Neural cell (in vitro differentiated cells): ENCODE data around the gene CTTNBP2NL. TPM values are rescaled to one million over a fixed set of nuclear protein-coding genes. Genes with fewer than 3 reads are reported as not detected.

ENCODE experiments used
- H2AFZ ChIP-seq: fragments of 200-600, 300-800 bp; sonication (generic), shearing (Covaris generic); 2 replicates; pipeline ENCODE4 v1.6.0; 2014; ENCODE audit warnings: low read depth, mild to moderate bottlenecking, antibody characterized with exemption, low read length, moderate library complexity
- H3F3A ChIP-seq: fragments of 200-600 bp; shearing (Covaris generic); 2 replicates; pipeline ENCODE4 v1.6.1; 2016; ENCODE audit warnings: mild to moderate bottlenecking, moderate library complexity, mixed read lengths, antibody characterized with exemption, low read length; ENCODE audit not compliant: insufficient read depth, poor library complexity, severe bottlenecking
- H3K27ac ChIP-seq: fragments of 200-600, 300-800 bp; sonication (generic), shearing (Covaris generic); 2 replicates; pipeline ENCODE4 v1.5.1; 2014; ENCODE audit warnings: mild to moderate bottlenecking, low read length, moderate library complexity
- H3K27me3 ChIP-seq: fragments of 300-800, 200-600 bp; sonication (generic), shearing (Covaris generic); 2 replicates; pipeline ENCODE4 v1.6.0; 2014; ENCODE audit warnings: mild to moderate bottlenecking, low read depth, low read length, moderate library complexity; ENCODE audit not compliant: insufficient read depth
- H3K36me3 ChIP-seq: fragments of 300-800, 200-600 bp; sonication (generic), shearing (Covaris generic); 2 replicates; pipeline ENCODE4 v1.5.1; 2014; ENCODE audit warnings: mild to moderate bottlenecking, antibody characterized with exemption, low read length, moderate library complexity; ENCODE audit not compliant: insufficient read depth
- H3K4me2 ChIP-seq: fragments of 300-800, 200-600 bp; sonication (generic), shearing (Covaris generic); 2 replicates; pipeline ENCODE4 v1.6.0; 2014; ENCODE audit warnings: mild to moderate bottlenecking, low read length
- H3K4me3 ChIP-seq: fragments of 300-800, 200-600 bp; sonication (generic), shearing (Covaris generic); 2 replicates; pipeline ENCODE4 v1.5.1; 2014; ENCODE audit warnings: mild to moderate bottlenecking, low read length, moderate library complexity
- H3K79me2 ChIP-seq: fragments of 200-600 bp; shearing (Covaris generic); replicated peaks from 2 replicates; pipeline ENCODE4 v1.6.0; 2014; ENCODE audit warnings: mild to moderate bottlenecking, low read length, moderate library complexity; ENCODE audit not compliant: insufficient read depth
- H3K9ac ChIP-seq: fragments of 300-800, 200-600 bp; sonication (generic), shearing (Covaris generic); 2 replicates; pipeline ENCODE4 v1.6.1; 2016; ENCODE audit warnings: mild to moderate bottlenecking, low read length, mixed read lengths
- H3K9me2 ChIP-seq: fragments of 200-600 bp; shearing (Covaris generic); 2 replicates; pipeline ENCODE4 v1.6.1; 2016; ENCODE audit warnings: mild to moderate bottlenecking, low read length, mixed read lengths; ENCODE audit not compliant: insufficient read depth
- H3K9me3 ChIP-seq: fragments of 200-600, 300-800 bp; sonication (generic), shearing (Covaris generic); 2 replicates; pipeline ENCODE4 v1.6.1; 2016; ENCODE audit warnings: mild to moderate bottlenecking, mixed run types, low read length, moderate library complexity, mixed read lengths
- H4K20me1 ChIP-seq: fragments of 200-600 bp; shearing (Covaris generic); 2 replicates; pipeline ENCODE4 v1.6.1; 2016; ENCODE audit warnings: mild to moderate bottlenecking, mixed run types; ENCODE audit not compliant: insufficient read depth
- EP300 ChIP-seq: fragments of 450-650 bp; conservative IDR thresholded peaks from 2 replicates; pipeline ENCODE4 v1.6.1; 2014; ENCODE audit warnings: antibody characterized with exemption, mild to moderate bottlenecking, moderate library complexity; ENCODE audit not compliant: poor library complexity, severe bottlenecking
- EZH2 ChIP-seq: fragments of 200-600, 300-800 bp; shearing (Covaris generic), sonication (generic); IDR thresholded peaks from 2 replicates; pipeline ENCODE4 v1.6.1; 2014; ENCODE audit warnings: antibody characterized with exemption, low read length, borderline replicate concordance, mild to moderate bottlenecking; ENCODE audit not compliant: insufficient read depth, poor library complexity, severe bottlenecking
- MXI1 ChIP-seq: fragments of 450-650 bp; conservative IDR thresholded peaks from 2 replicates; pipeline ENCODE4 v1.6.1; 2014; ENCODE audit warnings: antibody characterized with exemption, mild to moderate bottlenecking; ENCODE audit not compliant: poor library complexity, severe bottlenecking
- POLR2AphosphoS5 ChIP-seq: IDR thresholded peaks from 2 replicates; pipeline ENCODE4 v1.6.1; 2012
- RAD21 ChIP-seq: fragments of 450-650 bp; conservative IDR thresholded peaks from 2 replicates; pipeline ENCODE4 v1.6.1; 2014; ENCODE audit warnings: antibody characterized with exemption, mild to moderate bottlenecking, moderate library complexity
- SMC3 ChIP-seq: fragments of 450-650 bp; conservative IDR thresholded peaks from 2 replicates; pipeline ENCODE4 v1.6.1; 2014; ENCODE audit warnings: antibody characterized with exemption, mild to moderate bottlenecking, moderate library complexity; ENCODE audit not compliant: poor library complexity
- TAF1 ChIP-seq: IDR thresholded peaks from 2 replicates; pipeline ENCODE4 v1.6.1; 2012; ENCODE audit warnings: low read depth
- polyA plus RNA-seq: library from polyadenylated mRNA; depleted of rRNA; stranded (reverse); fragments of >200 nt; gene quantifications from 2 replicates; pipeline ENCODE4 v1.2.3, GENCODE V29; 2014
- TF ChIP-seq, protein P1 (sequence below): fragments of 450-650 bp; IDR thresholded peaks from 2 replicates; pipeline ENCODE4 v1.5.1; 2014; ENCODE audit warnings: antibody characterized with exemption, mild to moderate bottlenecking, moderate library complexity; ENCODE audit not compliant: poor library complexity, severe bottlenecking
- TF ChIP-seq, protein P2 (sequence below): IDR thresholded peaks from 2 replicates; pipeline ENCODE4 v1.6.1; 2012; ENCODE audit warnings: borderline replicate concordance

Gene CTTNBP2NL
- polyA plus RNA-seq, 1 donor from 2014 or later, result 11.8 TPM

DNA sequence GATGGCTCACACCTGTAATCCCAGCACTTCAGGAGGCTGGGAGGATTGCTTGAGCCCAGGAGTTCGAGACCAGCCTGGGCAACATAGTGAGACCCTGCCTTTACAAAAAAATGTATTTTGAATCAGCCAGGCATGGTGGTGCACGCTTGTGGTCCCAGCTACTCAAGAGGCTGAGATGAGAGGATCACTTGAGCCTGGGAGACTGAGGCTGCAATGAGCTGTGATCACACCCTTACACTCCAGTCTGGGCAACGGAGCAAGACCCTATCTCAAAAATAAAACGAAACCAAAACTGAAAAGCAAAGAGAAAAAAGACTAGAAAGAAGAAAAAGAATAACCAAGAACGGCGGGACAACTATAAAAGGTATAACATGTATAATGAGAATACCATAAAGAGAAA is 97.3 kb downstream of the CTTNBP2NL start:
- no peaks in the 10 kb centered on the region for H3K9me2 ChIP-seq
- no peaks in the 10 kb centered on the region for H4K20me1 ChIP-seq
- no peaks in the 10 kb centered on the region for H3K36me3 ChIP-seq
- no peak overlapping the region for H3K9ac ChIP-seq
- no peak overlapping the region for H2AFZ ChIP-seq
- no peaks in the 10 kb centered on the region for H3K9me3 ChIP-seq
- H3K79me2 ChIP-seq, result no peaks in the 10 kb centered on the region
- no peak for TF ChIP-seq SMC3
- TF ChIP-seq, protein P1, sequence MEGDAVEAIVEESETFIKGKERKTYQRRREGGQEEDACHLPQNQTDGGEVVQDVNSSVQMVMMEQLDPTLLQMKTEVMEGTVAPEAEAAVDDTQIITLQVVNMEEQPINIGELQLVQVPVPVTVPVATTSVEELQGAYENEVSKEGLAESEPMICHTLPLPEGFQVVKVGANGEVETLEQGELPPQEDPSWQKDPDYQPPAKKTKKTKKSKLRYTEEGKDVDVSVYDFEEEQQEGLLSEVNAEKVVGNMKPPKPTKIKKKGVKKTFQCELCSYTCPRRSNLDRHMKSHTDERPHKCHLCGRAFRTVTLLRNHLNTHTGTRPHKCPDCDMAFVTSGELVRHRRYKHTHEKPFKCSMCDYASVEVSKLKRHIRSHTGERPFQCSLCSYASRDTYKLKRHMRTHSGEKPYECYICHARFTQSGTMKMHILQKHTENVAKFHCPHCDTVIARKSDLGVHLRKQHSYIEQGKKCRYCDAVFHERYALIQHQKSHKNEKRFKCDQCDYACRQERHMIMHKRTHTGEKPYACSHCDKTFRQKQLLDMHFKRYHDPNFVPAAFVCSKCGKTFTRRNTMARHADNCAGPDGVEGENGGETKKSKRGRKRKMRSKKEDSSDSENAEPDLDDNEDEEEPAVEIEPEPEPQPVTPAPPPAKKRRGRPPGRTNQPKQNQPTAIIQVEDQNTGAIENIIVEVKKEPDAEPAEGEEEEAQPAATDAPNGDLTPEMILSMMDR, result no peak
- no peak for TF ChIP-seq TAF1
- no peak for TF ChIP-seq MXI1
- TF ChIP-seq EP300, result no peak
- TF ChIP-seq, protein P2, sequence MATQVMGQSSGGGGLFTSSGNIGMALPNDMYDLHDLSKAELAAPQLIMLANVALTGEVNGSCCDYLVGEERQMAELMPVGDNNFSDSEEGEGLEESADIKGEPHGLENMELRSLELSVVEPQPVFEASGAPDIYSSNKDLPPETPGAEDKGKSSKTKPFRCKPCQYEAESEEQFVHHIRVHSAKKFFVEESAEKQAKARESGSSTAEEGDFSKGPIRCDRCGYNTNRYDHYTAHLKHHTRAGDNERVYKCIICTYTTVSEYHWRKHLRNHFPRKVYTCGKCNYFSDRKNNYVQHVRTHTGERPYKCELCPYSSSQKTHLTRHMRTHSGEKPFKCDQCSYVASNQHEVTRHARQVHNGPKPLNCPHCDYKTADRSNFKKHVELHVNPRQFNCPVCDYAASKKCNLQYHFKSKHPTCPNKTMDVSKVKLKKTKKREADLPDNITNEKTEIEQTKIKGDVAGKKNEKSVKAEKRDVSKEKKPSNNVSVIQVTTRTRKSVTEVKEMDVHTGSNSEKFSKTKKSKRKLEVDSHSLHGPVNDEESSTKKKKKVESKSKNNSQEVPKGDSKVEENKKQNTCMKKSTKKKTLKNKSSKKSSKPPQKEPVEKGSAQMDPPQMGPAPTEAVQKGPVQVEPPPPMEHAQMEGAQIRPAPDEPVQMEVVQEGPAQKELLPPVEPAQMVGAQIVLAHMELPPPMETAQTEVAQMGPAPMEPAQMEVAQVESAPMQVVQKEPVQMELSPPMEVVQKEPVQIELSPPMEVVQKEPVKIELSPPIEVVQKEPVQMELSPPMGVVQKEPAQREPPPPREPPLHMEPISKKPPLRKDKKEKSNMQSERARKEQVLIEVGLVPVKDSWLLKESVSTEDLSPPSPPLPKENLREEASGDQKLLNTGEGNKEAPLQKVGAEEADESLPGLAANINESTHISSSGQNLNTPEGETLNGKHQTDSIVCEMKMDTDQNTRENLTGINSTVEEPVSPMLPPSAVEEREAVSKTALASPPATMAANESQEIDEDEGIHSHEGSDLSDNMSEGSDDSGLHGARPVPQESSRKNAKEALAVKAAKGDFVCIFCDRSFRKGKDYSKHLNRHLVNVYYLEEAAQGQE, result no peak
- no peak for TF ChIP-seq EZH2
- no peak for TF ChIP-seq POLR2AphosphoS5
- no peak for TF ChIP-seq RAD21
- no peak overlapping the region for H3K4me3 ChIP-seq
- no peak overlapping the region for H3K4me2 ChIP-seq
- H3K27me3 ChIP-seq, result no peaks in the 10 kb centered on the region
- no peaks in the 10 kb centered on the region for H3F3A ChIP-seq
- no peak overlapping the region for H3K27ac ChIP-seq

DNA sequence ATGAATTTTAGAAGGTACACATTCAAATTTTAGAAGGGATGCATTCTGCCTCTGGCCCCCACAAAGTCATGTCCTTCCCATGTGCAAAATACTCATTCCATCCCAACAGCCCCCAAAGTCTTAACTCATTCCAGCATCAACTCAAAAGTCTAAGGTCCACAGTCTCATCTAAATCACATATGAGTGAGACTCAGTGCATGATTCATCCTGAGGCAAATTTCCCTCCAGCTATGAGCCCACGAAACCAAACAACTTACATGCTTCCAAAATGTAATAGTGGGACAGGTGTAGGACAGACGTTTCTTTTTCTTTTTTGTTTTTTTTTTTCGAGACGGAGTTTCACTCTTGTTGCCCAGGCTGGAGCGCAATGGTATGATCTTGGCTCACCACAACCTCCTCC is 100.3 kb downstream of the CTTNBP2NL start:
- TF ChIP-seq RAD21, result no peak
- no peak for TF ChIP-seq SMC3
- TF ChIP-seq, protein P2, result no peak
- no peak for TF ChIP-seq POLR2AphosphoS5
- TF ChIP-seq, protein P1, result no peak
- no peak for TF ChIP-seq TAF1
- no peak for TF ChIP-seq EZH2
- no peak for TF ChIP-seq EP300
- TF ChIP-seq MXI1, result no peak
- H3K4me2 ChIP-seq, result no peak overlapping the region
- H3K9ac ChIP-seq, result no peak overlapping the region
- H3K9me2 ChIP-seq, result no peaks in the 10 kb centered on the region
- H2AFZ ChIP-seq, result no peak overlapping the region
- no peaks in the 10 kb centered on the region for H3K36me3 ChIP-seq
- no peaks in the 10 kb centered on the region for H3F3A ChIP-seq
- H3K79me2 ChIP-seq, result no peaks in the 10 kb centered on the region
- H3K9me3 ChIP-seq, result no peaks in the 10 kb centered on the region
- H3K27me3 ChIP-seq, result peaks cover 5% of the 10 kb centered on the region
- no peaks in the 10 kb centered on the region for H4K20me1 ChIP-seq
- no peak overlapping the region for H3K27ac ChIP-seq
- H3K4me3 ChIP-seq, result no peak overlapping the region
